Hematopoietic multipotent progenitor cell treated with erythropoietin and hydrocortisone succinate and interleukin-3 and kit ligand, for 17 days (in vitro differentiated cells): Measurements from ENCODE around the gene SLC17A9.
"Not testable (repeated sequence)": the region's sequence is repeated elsewhere in the genome, so short reads cannot be mapped to it uniquely, and the experiment has no call there.

Source experiments
- DNase-seq: peaks from one replicate; pipeline ENCODE4 v3.0.0-alpha.2; 2015; ENCODE audit warnings: low spot score

Gene SLC17A9

GRCh38 chr20:62956387-62957135, 4.1 kb downstream of the SLC17A9 start:
- DNase-seq = no peak

- DNase-seq = no peak
Observed at GRCh38 chr20:62957136-62958117, 4.9 kb downstream of the SLC17A9 start.

- DNase-seq = no peak
Observed at GRCh38 chr20:62958388-62959100, 6.0 kb downstream of the SLC17A9 start.

GRCh38 chr20:62959101-62959971, 6.8 kb downstream of the SLC17A9 start:
- DNase-seq = no peak

GRCh38 chr20:62959998-62960436, 7.5 kb downstream of the SLC17A9 start:
- DNase-seq = no peak

- not testable (repeated sequence) for DNase-seq
Observed at GRCh38 chr20:62960446-62961309, 8.2 kb downstream of the SLC17A9 start.

GRCh38 chr20:62961310-62961783, 8.8 kb downstream of the SLC17A9 start:
- DNase-seq = no peak

GRCh38 chr20:62961799-62962198, 9.3 kb downstream of the SLC17A9 start:
- no peak for DNase-seq

GRCh38 chr20:62962221-62962879, 9.8 kb downstream of the SLC17A9 start:
- no peak for DNase-seq

GRCh38 chr20:62962891-62963613, 10.5 kb downstream of the SLC17A9 start:
- no peak for DNase-seq

GRCh38 chr20:62963614-62964397, 11.3 kb downstream of the SLC17A9 start:
- DNase-seq = no peak

GRCh38 chr20:62964700-62965099, 12.2 kb downstream of the SLC17A9 start:
- DNase-seq = no peak

GRCh38 chr20:62965363-62965771, 12.9 kb downstream of the SLC17A9 start:
- no peak for DNase-seq

- DNase-seq = no peak
Observed at GRCh38 chr20:62966212-62967148, 14.0 kb downstream of the SLC17A9 start.

- DNase-seq = no peak
Observed at GRCh38 chr20:62967149-62967501, 14.6 kb downstream of the SLC17A9 start.

GRCh38 chr20:62967628-62968351, 15.3 kb downstream of the SLC17A9 start:
- DNase-seq = no peak
